HL-60 (cell line): ENCODE measurements around the gene ENPP7.

Experiments used
- DNase-seq, 2 experiments: peaks; one replicate each; pipeline ENCODE4 v3.0.0-alpha.2; 2010 to 2020; ENCODE audit warnings: low read depth in 1 of 2, low spot score in 1 of 2
- H3K27ac ChIP-seq: fragments of 250-450 bp; sonication (Bioruptor Pico); replicated peaks from 2 replicates; pipeline ENCODE4 v1.5.1; 2020; ENCODE audit warnings: mild to moderate bottlenecking, moderate library complexity
- H3K27me3 ChIP-seq: fragments of 250-450 bp; sonication (Bioruptor Pico); 2 replicates; pipeline ENCODE4 v1.5.1; 2021; ENCODE audit warnings: mild to moderate bottlenecking, moderate library complexity; ENCODE audit not compliant: insufficient read depth, poor library complexity, severe bottlenecking
- H3K4me3 ChIP-seq: replicated peaks from 2 replicates; pipeline ENCODE4 v1.5.1; 2011; ENCODE audit warnings: mild to moderate bottlenecking, control low read depth, low read length; ENCODE audit not compliant: insufficient read depth
- GABPA ChIP-seq: IDR thresholded peaks from 2 replicates; pipeline ENCODE4 v1.6.1; 2012; ENCODE audit warnings: low read depth
- POLR2AphosphoS5 ChIP-seq: IDR thresholded peaks from 2 replicates; pipeline ENCODE4 v1.6.1; 2012; ENCODE audit warnings: low read depth
- SPI1 ChIP-seq: IDR thresholded peaks from 2 replicates; pipeline ENCODE4 v1.6.1; 2012; ENCODE audit warnings: low read depth, mild to moderate bottlenecking, borderline replicate concordance
- TF ChIP-seq, protein P1 (sequence below): IDR thresholded peaks from one replicate; pipeline ENCODE4 v1.5.1; 2011; ENCODE audit warnings: low read length, control low read depth, inconsistent platforms; ENCODE audit not compliant: insufficient read depth
- TF ChIP-seq, protein P2 (sequence below): IDR thresholded peaks from 2 replicates; pipeline ENCODE4 v1.6.1; 2012; ENCODE audit warnings: low read depth; ENCODE audit not compliant: insufficient replicate concordance

The ENPP7 gene

GRCh38 chr17:79720705-79721292 is 9.9 kb upstream of the ENPP7 start:
- no peak overlapping the region for H3K4me3 ChIP-seq
- no peak for DNase-seq
- no peaks in the 10 kb centered on the region for H3K27me3 ChIP-seq
- H3K27ac ChIP-seq = no peak overlapping the region
- TF ChIP-seq, protein P1, sequence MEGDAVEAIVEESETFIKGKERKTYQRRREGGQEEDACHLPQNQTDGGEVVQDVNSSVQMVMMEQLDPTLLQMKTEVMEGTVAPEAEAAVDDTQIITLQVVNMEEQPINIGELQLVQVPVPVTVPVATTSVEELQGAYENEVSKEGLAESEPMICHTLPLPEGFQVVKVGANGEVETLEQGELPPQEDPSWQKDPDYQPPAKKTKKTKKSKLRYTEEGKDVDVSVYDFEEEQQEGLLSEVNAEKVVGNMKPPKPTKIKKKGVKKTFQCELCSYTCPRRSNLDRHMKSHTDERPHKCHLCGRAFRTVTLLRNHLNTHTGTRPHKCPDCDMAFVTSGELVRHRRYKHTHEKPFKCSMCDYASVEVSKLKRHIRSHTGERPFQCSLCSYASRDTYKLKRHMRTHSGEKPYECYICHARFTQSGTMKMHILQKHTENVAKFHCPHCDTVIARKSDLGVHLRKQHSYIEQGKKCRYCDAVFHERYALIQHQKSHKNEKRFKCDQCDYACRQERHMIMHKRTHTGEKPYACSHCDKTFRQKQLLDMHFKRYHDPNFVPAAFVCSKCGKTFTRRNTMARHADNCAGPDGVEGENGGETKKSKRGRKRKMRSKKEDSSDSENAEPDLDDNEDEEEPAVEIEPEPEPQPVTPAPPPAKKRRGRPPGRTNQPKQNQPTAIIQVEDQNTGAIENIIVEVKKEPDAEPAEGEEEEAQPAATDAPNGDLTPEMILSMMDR = no peak
- TF ChIP-seq POLR2AphosphoS5 = no peak
- TF ChIP-seq, protein P2, sequence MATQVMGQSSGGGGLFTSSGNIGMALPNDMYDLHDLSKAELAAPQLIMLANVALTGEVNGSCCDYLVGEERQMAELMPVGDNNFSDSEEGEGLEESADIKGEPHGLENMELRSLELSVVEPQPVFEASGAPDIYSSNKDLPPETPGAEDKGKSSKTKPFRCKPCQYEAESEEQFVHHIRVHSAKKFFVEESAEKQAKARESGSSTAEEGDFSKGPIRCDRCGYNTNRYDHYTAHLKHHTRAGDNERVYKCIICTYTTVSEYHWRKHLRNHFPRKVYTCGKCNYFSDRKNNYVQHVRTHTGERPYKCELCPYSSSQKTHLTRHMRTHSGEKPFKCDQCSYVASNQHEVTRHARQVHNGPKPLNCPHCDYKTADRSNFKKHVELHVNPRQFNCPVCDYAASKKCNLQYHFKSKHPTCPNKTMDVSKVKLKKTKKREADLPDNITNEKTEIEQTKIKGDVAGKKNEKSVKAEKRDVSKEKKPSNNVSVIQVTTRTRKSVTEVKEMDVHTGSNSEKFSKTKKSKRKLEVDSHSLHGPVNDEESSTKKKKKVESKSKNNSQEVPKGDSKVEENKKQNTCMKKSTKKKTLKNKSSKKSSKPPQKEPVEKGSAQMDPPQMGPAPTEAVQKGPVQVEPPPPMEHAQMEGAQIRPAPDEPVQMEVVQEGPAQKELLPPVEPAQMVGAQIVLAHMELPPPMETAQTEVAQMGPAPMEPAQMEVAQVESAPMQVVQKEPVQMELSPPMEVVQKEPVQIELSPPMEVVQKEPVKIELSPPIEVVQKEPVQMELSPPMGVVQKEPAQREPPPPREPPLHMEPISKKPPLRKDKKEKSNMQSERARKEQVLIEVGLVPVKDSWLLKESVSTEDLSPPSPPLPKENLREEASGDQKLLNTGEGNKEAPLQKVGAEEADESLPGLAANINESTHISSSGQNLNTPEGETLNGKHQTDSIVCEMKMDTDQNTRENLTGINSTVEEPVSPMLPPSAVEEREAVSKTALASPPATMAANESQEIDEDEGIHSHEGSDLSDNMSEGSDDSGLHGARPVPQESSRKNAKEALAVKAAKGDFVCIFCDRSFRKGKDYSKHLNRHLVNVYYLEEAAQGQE = no peak

GRCh38 chr17:79721993-79722671 is 8.6 kb upstream of the ENPP7 start:
- Histone ChIP-seq H3K4me3 (no peak overlapping the region), H3K27ac (no peak overlapping the region), H3K27me3 (no peaks in the 10 kb centered on the region)
- DNase-seq = no peak
- no peak for TF ChIP-seq GABPA
- TF ChIP-seq, protein P2 = no peak
- TF ChIP-seq POLR2AphosphoS5 = no peak
- TF ChIP-seq, protein P1 = no peak

DNA sequence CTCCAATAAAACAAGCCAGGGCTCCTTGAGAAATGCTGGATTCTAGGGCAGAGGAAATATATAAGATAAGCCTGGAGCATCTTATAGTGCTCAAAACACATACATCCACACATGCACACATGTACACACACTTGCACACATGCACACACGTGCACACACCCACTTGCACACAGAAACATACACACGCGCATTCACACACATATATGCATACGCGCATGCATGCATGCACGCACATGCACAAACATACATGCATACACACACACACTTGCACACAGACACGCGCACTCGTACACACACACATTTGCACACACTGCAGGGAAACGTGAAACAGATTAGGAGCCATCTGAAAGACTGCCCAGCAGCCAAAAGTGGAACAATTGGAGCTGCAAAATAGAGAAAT is 8.0 kb upstream of the ENPP7 start:
- Histone ChIP-seq H3K27ac (no peak overlapping the region), H3K27me3 (no peaks in the 10 kb centered on the region), H3K4me3 (no peak overlapping the region)
- TF ChIP-seq GABPA = no peak
- TF ChIP-seq POLR2AphosphoS5 = no peak
- no peak for TF ChIP-seq SPI1
- TF ChIP-seq, protein P1 = no peak
- TF ChIP-seq, protein P2 = no peak
- no peak for DNase-seq
